B cell (primary cell): ENCODE measurements around the gene RAD51C. TPM values are rescaled to one million over a fixed set of nuclear protein-coding genes. Genes with fewer than 3 reads are reported as not detected.

Experiments
- ATAC-seq: fragments of 200-7000 bp; cut with Tn5 transposase; one replicate; pipeline ENCODE4 v1.10.0; 2021; ENCODE audit warnings: low read depth, mild to moderate bottlenecking, moderate number of reproducible peaks, moderate library complexity
- CTCF ChIA-PET: fragments of 350-600 bp; sonication (Branson Sonifier 250); formaldehyde crosslinking; loops from one replicate; lab custom pipeline; 2021; ENCODE audit warnings: antibody characterized with exemption, inconsistent platforms; lab: Charles Lee
- POLR2A ChIA-PET: fragments of 350-600 bp; sonication (Branson Sonifier 250); formaldehyde crosslinking; loops from one replicate; lab custom pipeline; 2021; ENCODE audit warnings: antibody characterized with exemption; lab: Charles Lee
- DNase-seq: peaks from one replicate; pipeline ENCODE4 v3.0.0; 2013
- H2AFZ ChIP-seq: 2 replicates; pipeline ENCODE4 v1.6.1; 2012; ENCODE audit warnings: mild to moderate bottlenecking, low read depth, low read length; ENCODE audit not compliant: insufficient read depth, poor library complexity, severe bottlenecking
- H3K27ac ChIP-seq, 2 donors: 1 replicate in 1 of 2; 2 replicates in 1 of 2; pipeline ENCODE4 v1.5.1; 2012 to 2013; ENCODE audit warnings: low read length in 2 of 2, mild to moderate bottlenecking in 2 of 2, moderate library complexity in 1 of 2
- H3K27me3 ChIP-seq, 4 experiments: fragments of 200-600 bp in 1 of 4; sonication (generic) in 1 of 4; replicated peaks in 1 of 4; 1 replicate in 2 of 4; 2 replicates in 2 of 4; pipeline versions ENCODE4 v1.6.1 to v1.7.0; 2013 to 2016; ENCODE audit warnings: low read length in 3 of 4, mild to moderate bottlenecking in 2 of 4, mixed read lengths in 1 of 4, moderate library complexity in 1 of 4; ENCODE audit not compliant: insufficient read depth in 4 of 4, control insufficient read depth in 3 of 4; ENCODE audit errors: control extremely low read depth in 1 of 4
- H3K36me3 ChIP-seq, 2 experiments: replicated peaks in 1 of 2; 1 replicate in 1 of 2; 2 replicates in 1 of 2; pipeline versions ENCODE4 v1.6.1 to v1.7.1; 2013; ENCODE audit warnings: low read length in 1 of 2; ENCODE audit not compliant: insufficient read depth in 2 of 2, control insufficient read depth in 1 of 2; ENCODE audit errors: control extremely low read depth in 1 of 2, extremely low read depth in 1 of 2
- H3K4me1 ChIP-seq, 2 donors: fragments of 200-600 bp in 1 of 2; sonication (generic) in 1 of 2; 1 replicate in 1 of 2; 2 replicates in 1 of 2; pipeline versions ENCODE4 v1.5.1 to v1.6.1; 2013 to 2017; ENCODE audit warnings: low read length in 2 of 2; ENCODE audit not compliant: control insufficient read depth in 2 of 2, insufficient read depth in 2 of 2
- H3K4me2 ChIP-seq: replicated peaks from 2 replicates; pipeline ENCODE3; 2012; ENCODE audit warnings: mild to moderate bottlenecking, low read depth, low read length; ENCODE audit not compliant: poor library complexity, severe bottlenecking
- H3K4me3 ChIP-seq, 5 experiments: fragments of 200-600 bp in 1 of 5; sonication (generic) in 1 of 5; 1 replicate in 3 of 5; 2 replicates in 2 of 5; pipeline versions ENCODE4 v1.5.1 to v1.7.0; 2011 to 2016; ENCODE audit warnings: low read length in 4 of 5, mild to moderate bottlenecking in 4 of 5, low read depth in 2 of 5, control low read depth in 1 of 5, moderate library complexity in 1 of 5; ENCODE audit not compliant: insufficient read depth in 1 of 5; ENCODE audit errors: control extremely low read depth in 1 of 5, extremely low read depth in 1 of 5
- H3K79me2 ChIP-seq: fragments of 200-600 bp; sonication (generic); one replicate; pipeline ENCODE4 v1.6.0; 2016; ENCODE audit warnings: low read length; ENCODE audit not compliant: control insufficient read depth, insufficient read depth
- H3K9ac ChIP-seq: fragments of 200-600 bp; sonication (generic); 2 replicates; pipeline ENCODE4 v1.6.1; 2017; ENCODE audit warnings: mild to moderate bottlenecking, low read length, moderate library complexity
- H3K9me3 ChIP-seq, 3 donors: one replicate each; pipeline versions ENCODE4 v1.6.1 to v1.7.1; 2013; ENCODE audit warnings: low read length in 2 of 3; ENCODE audit not compliant: control insufficient read depth in 2 of 3, insufficient read depth in 1 of 3; ENCODE audit errors: control extremely low read depth in 1 of 3
- H4K20me1 ChIP-seq: 2 replicates; pipeline ENCODE4 v1.6.0; 2012; ENCODE audit warnings: mild to moderate bottlenecking, low read length; ENCODE audit not compliant: insufficient read depth, control insufficient read depth, poor library complexity, severe bottlenecking
- H3K27ac Mint-ChIP-seq: one replicate; pipeline ENCODE4 v1.8.0; 2021; ENCODE audit warnings: mixed read lengths
- H3K27me3 Mint-ChIP-seq: one replicate; pipeline ENCODE4 v1.8.0; 2021; ENCODE audit warnings: mixed read lengths
- H3K4me1 Mint-ChIP-seq: one replicate; pipeline ENCODE4 v1.8.0; 2021; ENCODE audit warnings: mixed read lengths
- H3K4me3 Mint-ChIP-seq: one replicate; pipeline ENCODE4 v1.8.0; 2021; ENCODE audit warnings: mixed read lengths
- H3K9me3 Mint-ChIP-seq: one replicate; pipeline ENCODE4 v1.8.0; 2022; ENCODE audit warnings: mixed read lengths; ENCODE audit not compliant: insufficient read depth
- EZH2 ChIP-seq: IDR thresholded peaks from 2 replicates; pipeline ENCODE4 v1.6.1; 2012; ENCODE audit warnings: borderline replicate concordance, low read depth, mild to moderate bottlenecking, moderate library complexity, low read length; ENCODE audit not compliant: insufficient read depth, poor library complexity, severe bottlenecking
- WGBS: methylation state at CpG from one replicate; pipeline ENCODE4 v1.1.5; 2013; ENCODE audit warnings: missing lambda C conversion rate; ENCODE audit not compliant: insufficient coverage; 5-methylcytosine and 5-hydroxymethylcytosine counted together
- intact Hi-C: fragments of 100-400 bp; cut with micrococcal nuclease; formaldehyde crosslinking; loops from one replicate; pipeline ENCODE4 v1.10.0; 2022
- polyA minus RNA-seq: library from RNA; depleted of rRNA, polyadenylated mRNA; stranded (reverse); fragments of >200 nt; gene quantifications from 2 replicates; pipeline ENCODE4 v1.2.3, GENCODE V29; 2012
- polyA plus RNA-seq: library from polyadenylated mRNA; depleted of rRNA; stranded (reverse); fragments of >200 nt; gene quantifications from 2 replicates; pipeline ENCODE4 v1.2.3, GENCODE V29; 2012
- total RNA-seq, 2 donors: library from RNA; stranded (reverse); fragments of 120-200 nt in 1 of 2; gene quantifications; 1 replicate in 1 of 2; 2 replicates in 1 of 2; pipeline versions ENCODE4 v1.2.3 to v1.2.4, GENCODE V29; 2013 to 2022
- TF ChIP-seq, protein P1 (sequence below): fragments of 200-600 bp; IDR thresholded peaks from one replicate; pipeline ENCODE4 v1.8.0; 2022; ENCODE audit warnings: antibody characterized with exemption, mild to moderate bottlenecking

The RAD51C gene
- total RNA-seq (33.2 and 35.0 TPM in 2 replicates), polyA plus RNA-seq (14.2 and 18.7 TPM in 2 replicates), polyA minus RNA-seq (6.5 and 10.6 TPM in 2 replicates)
- 24.7 TPM for total RNA-seq (2013)

DNA sequence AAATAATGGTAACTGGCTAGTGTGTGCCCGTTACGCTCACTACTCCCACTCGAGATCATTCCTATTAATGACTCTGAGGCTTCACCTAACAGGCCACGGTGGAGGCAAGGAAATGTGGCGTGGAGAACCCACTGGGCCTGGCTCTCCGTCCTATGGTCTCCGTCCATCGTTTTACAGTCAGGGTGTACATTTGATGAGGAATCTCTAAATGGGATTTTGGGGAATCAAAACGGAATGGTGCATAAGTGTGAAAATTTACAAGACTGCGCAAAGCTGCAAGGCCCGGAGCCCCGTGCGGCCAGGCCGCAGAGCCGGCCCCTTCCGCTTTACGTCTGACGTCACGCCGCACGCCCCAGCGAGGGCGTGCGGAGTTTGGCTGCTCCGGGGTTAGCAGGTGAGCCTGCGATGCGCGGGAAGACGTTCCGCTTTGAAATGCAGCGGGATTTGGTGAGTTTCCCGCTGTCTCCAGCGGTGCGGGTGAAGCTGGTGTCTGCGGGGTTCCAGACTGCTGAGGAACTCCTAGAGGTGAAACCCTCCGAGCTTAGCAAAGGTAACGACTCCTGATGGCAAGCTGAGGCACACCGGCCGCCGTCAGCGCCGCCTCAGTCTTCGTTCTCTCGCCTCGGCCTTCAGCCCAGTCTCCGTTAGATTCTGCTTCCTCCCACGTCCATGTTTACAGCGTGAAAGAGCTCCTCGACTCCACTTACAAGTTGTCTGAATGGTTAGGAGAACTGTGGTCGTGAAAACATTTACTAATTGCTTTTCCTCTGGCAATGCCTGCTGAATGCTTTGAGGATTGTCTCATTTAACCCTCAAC lies at the start of gene RAD51C:
Gene RAD51C, plus strand, starts transcription at position 364 of the 817 bp plus-strand sequence. Its CDS starts 42 bp downstream, at position 406.
- DNase-seq (peak; percentile 92), ATAC-seq (peak; percentile 99)
- Mint-ChIP-seq H3K4me1 (peaks cover 24% of the 10 kb centered on the region), H3K9me3 (no peaks in the 10 kb centered on the region), H3K27me3 (no peaks in the 10 kb centered on the region), H3K27ac (peak within 1 kb of the TSS; percentile 95), H3K4me3 (peak within 1 kb of the TSS; percentile 90)
- Histone ChIP-seq H3K4me3 (peak within 1 kb of the TSS; percentile 64 to 88 (median 81)), H3K4me2 (peak within 1 kb of the TSS; percentile 77), H3K9ac (peak within 1 kb of the TSS; percentile 70), H3K4me1 (peaks cover 14 to 17% of the 10 kb centered on the region in 2 donors), H3K36me3 (peaks cover 0 to 10% of the 10 kb centered on the region in 2 experiments), H3K79me2 (peaks cover 30% of the 10 kb centered on the region), H4K20me1 (no peaks in the 10 kb centered on the region), H3K27ac (peak within 1 kb of the TSS; percentile 66 to 70), H2AFZ (peak within 1 kb of the TSS; percentile 96), H3K9me3 (peaks cover 0 to 8% (median 0%) of the 10 kb centered on the region in 3 donors), H3K27me3 (no peaks in the 10 kb centered on the region)
- TF ChIP-seq EZH2, result no peak
- TF ChIP-seq, protein P1, sequence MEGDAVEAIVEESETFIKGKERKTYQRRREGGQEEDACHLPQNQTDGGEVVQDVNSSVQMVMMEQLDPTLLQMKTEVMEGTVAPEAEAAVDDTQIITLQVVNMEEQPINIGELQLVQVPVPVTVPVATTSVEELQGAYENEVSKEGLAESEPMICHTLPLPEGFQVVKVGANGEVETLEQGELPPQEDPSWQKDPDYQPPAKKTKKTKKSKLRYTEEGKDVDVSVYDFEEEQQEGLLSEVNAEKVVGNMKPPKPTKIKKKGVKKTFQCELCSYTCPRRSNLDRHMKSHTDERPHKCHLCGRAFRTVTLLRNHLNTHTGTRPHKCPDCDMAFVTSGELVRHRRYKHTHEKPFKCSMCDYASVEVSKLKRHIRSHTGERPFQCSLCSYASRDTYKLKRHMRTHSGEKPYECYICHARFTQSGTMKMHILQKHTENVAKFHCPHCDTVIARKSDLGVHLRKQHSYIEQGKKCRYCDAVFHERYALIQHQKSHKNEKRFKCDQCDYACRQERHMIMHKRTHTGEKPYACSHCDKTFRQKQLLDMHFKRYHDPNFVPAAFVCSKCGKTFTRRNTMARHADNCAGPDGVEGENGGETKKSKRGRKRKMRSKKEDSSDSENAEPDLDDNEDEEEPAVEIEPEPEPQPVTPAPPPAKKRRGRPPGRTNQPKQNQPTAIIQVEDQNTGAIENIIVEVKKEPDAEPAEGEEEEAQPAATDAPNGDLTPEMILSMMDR, result no peak
- ChIA-PET CTCF (interaction anchor here (0.6 to 2.5 kb wide), 9 partner anchors 13 to 312 kb away, joined by 3 to 11 read pairs (median 4); no protein-coding TSS in a partner anchor), POLR2A (interaction anchor here (0.6 to 1.7 kb wide), 3 partner anchors 61 to 174 kb away, joined by 3 to 9 read pairs (median 4); no protein-coding TSS in a partner anchor)
- WGBS, result 14% methylated on average over 36 of the region's 50 CpGs
- intact Hi-C loops, result loop anchor here (1.0 to 10.0 kb wide), 4 partner anchors 33 to 174 kb away; no protein-coding TSS in a partner anchor
